Activated CD8-positive, alpha-beta memory T cell treated with anti-CD3 and anti-CD28 coated beads, Interleukin-2, amount 50 U/mL, for 24 hours (primary cell): ENCODE data around the gene IQSEC3.

Source experiments
- DNase-seq: peaks from one replicate; pipeline ENCODE4 v3.0.0-alpha.2; 2020; ENCODE audit errors: extremely low read depth

The IQSEC3 gene

DNA sequence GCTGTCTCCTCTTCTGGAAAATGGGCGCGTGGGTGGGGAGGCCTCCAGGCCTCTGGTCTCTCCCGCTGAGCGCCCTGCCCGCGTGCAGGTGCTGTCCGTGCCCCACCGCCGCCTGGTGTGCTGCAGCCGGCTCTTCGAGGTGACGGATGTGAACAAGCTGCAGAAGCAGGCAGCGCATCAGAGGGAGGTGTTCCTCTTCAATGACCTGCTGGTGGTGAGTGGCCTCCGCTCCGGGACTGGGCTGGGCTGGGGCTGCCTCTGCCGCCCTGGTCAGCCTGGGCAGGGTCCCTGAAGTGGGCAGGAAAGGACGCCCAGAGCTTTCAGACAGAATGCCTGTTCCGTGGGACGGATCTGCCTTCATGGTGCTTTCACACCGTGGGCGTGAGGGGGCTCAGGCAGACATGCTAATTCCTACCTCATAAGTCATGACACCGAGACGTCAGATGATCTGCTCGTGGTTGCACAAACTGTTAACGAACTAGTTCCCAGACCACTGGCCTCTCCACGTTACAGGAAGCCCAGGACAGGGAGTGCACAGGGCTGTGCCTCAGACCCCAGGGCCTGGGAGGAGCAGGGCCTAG lies 96.9 kb downstream of the IQSEC3 start:
- DNase-seq, result no peak

GRCh38 chr12:164207-164606 lies 97.6 kb downstream of the IQSEC3 start:
- DNase-seq, result no peak

DNA sequence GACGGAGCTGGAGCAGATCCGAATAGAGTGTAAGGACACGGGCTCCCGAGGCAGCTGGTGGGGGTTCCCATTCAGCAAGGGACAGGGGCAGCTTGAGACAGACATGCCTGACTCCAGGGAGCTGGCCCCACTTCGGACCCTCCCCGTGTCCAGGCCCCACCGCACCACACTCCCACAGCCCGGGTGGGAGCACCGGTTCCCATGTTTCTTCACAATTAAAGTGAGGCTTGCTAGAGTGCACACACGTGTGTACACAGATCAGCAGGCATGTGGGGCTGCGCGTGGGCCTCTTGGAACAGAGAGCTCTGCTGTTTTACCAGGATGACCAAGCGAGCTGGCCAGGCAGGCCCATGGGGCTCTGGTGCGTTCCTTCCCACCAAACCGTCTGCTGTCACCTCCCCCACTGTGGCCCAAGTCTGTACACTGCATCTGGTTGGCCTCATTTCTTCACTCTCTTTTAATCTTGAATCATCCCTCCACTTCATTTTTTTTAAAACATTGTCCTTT lies 99.3 kb downstream of the IQSEC3 start:
- no peak for DNase-seq

GRCh38 chr12:166425-167075 lies 100.0 kb downstream of the IQSEC3 start:
- no peak for DNase-seq

- no peak for DNase-seq
These were observed 101.5 kb downstream of the IQSEC3 start for GRCh38 chr12:167959-168600.

DNA sequence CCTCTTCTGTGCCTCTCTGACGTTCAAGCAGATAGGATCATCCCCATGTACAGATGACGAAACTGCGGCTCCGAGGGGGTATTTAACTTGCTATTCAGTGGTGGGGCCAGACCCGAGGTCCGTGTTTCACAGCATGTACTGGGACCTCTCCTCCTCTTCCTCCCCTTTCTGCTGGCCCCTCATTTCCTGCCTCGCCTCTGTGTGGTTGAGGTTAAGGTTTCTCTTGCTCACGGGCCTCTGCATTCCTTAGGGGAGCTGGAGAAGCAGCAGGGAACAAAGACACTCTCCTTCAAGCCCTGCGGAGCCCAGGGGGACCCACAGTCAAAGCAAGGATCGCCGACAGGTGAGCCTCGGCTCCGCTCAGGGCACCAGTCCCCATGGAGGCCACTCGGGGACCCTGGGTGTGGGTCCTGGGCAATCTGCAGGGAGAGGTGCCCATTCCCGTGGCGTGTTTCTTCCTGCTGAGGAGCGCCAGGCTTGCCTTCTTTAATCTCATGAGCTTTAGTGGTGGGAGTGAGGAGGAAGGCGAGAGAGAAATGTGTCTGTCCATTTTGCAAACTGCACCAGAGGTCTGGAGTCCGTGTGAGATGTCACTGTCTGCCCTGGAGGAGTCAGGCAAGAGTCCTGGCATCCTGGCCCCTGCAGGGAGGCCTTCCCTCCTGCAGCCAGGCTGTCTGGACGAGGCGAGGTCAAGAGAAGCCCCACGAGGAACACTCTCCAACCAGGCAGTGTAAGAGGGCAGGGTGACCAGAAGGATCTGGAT lies 102.4 kb downstream of the IQSEC3 start:
- DNase-seq, result no peak

- DNase-seq, result no peak
These were observed 103.2 kb downstream of the IQSEC3 start for GRCh38 chr12:169528-170370.

DNA sequence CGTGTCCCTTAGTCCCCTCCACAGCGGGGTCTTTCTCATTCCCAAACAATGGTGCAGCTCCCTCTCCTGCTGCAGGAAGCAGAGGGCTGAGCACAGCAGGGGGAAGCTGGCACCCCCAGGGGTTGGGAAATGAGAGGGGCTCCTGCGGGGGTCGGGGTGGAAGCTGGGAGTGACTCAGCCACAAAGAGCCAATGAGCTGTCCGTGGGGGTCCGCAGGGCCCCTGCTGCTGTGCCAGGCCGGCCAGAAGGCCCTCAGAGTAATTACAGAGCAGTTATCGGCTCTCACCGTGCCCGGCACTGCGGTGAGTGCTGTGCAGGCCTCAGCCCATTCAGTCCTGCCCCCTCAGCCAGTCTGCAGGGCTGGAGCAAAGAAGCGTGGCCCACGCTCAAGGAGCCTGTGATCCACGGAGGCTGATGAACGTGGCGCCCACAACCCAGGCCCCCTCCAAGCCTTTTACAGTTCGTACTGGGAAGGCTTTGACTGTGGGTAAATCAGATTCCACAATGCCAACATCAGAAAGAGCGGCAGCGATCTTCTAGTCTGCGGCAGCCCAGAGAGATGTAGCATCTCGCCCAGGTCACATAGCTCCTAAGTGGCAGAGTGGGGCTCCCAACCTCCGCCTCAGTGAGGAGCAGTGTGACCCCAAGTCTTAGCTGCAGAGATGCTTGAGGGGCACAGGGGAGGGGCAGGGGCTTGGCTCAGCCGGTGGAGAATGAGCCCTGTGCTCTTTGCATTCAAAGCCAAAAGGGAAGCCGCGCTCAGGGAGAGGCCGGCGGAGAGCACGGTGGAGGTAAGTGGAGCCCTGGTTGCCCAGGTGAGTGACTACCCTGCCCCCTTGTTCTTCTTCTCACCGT lies 104.0 kb downstream of the IQSEC3 start:
- DNase-seq, result no peak

DNA sequence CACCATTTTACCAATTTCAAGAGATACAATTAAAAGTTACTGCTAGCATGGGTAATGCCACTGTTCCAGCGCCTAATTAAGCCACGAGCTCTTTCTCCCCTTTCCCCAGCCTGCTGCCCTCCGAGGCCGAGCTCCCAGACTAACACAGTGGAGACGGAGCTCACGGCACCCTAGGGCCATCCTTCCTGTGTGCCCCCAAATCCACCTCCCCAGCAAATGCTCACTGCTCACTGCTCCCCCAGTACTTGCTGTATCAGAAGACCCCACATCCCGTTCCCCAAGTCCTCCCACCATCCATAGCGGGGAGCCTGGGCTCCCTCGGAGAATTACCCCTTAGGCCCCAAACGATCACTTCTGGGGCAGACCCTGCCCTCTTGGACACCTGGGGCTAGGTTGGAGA lies 104.7 kb downstream of the IQSEC3 start:
- DNase-seq, result no peak

GRCh38 chr12:171743-172676 lies 105.4 kb downstream of the IQSEC3 start:
- no peak for DNase-seq

GRCh38 chr12:172732-173161 lies 106.2 kb downstream of the IQSEC3 start:
- no peak for DNase-seq

- no peak for DNase-seq
These were observed 107.6 kb downstream of the IQSEC3 start for GRCh38 chr12:174124-174523.

DNA sequence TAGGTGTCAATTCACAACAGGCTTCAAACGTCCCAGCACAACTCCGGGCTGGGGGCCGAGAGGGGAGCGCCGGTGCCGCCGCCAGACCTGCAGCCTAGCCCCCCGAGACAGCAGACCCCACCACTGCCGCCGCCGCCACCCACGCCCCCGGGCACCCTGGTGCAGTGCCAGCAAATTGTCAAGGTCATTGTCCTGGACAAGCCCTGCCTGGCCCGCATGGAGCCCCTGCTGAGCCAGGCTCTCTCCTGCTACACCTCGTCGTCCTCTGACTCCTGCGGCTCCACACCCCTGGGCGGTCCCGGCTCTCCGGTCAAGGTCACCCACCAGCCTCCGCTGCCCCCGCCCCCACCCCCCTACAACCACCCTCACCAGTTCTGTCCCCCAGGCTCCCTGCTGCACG lies 108.0 kb downstream of the IQSEC3 start:
- DNase-seq, result no peak

DNA sequence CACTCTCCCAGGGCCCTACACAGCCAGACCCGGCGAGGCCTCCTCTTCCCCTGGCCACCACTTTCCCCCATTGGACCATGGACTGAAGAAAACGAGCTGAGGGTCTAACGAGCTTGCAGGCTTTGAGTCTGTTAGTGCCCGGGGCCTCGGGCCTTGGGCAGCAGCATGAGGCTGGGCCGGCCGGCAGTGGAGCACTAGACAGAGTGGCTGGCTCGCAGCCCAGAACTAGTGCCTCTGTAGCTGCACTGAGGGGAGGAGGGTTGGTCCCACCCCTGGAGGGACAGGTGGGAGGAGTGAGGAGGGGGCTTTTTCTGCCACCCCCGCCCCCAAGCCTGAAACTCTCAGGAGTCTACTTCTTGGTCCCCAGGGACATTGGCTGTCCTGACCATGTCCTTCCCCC lies 108.7 kb downstream of the IQSEC3 start:
- DNase-seq, result no peak

- DNase-seq, result no peak
These were observed 109.2 kb downstream of the IQSEC3 start for GRCh38 chr12:175759-176158.

DNA sequence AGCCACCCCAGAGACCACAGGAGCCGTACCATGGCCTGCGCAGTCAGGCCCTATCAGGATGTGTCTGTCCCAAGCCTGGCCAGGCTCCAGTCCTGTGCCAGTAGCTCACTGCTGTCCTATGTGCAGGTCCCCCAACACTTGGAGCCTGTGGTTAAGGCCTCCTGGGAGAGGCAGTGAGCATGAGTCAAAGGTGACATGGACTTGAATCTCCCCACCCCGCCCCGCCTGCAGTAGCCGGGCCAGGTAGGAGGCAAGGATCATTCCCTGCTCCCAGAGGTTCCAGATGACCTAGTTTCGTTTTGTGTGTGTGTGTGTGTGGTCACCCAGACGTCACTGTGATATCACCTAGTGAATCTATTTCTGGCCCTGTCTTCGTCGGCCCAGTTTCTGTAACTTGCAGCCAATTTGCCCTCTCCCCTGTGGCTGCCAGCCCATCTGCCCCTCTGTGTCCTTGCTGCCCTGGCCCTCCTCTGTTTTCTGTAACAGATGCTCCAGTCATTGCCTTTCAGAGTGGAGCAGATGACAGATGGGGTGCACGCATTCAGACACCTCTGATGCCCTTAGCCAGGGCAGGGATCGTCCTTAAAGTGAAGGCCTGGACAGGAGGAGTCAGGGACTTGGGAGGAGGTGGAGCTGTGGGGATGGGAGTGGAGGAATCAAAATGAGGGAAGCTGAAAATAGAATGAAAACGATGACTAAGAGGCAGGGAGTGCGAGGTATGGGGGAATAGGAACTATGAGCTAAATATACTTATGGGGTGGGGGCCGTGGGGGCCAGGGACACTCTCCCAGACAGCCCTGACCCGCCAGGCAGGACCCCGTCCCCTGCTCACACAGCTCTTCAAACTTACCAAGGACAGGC lies 110.0 kb downstream of the IQSEC3 start:
- DNase-seq, result no peak

DNA sequence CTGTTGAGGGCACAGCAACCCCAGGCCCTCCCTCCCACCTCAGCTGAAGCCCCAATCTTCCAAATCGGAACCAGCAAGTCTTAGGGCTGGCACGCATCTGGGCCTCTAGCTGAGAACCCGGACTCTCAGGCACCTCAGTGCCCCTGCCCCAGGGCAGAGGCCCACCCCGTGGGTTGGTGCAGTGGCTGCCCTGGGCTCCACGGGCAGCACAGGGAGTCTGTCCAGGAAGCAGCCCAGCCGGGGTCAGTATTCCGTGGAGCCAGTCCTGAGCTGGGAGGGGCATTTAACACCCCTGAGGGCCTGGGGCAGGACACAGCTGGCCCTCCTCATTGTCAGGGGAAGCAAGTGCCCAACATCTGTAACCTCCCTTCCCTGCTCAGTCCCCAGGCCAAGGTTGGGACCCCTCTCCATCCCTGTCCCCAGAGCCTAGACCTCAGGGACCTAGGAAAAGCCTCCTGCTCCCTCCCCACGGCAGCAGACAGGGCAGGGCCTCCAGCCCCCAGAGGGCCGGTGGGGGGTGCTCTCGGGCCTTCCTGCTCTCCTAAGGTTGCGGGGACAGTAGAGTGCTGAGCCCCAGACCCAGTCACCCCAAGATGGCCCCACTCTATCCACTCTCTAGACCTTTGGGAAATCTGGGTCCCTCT lies 110.9 kb downstream of the IQSEC3 start:
- DNase-seq, result no peak
